ENCODE results near the gene SLIT1.

Gene SLIT1

GRCh38 chr10:97176226-97176625 is 9.5 kb downstream of the SLIT1 start:
- DNase-seq (ENCODE audit: low read depth in 2 of 2): no peak
- TF ChIP-seq CTCF (IDR thresholded peaks at IDR 0.05; ENCODE audit: low read depth, low read length): no peak
- H3K4me3 ChIP-seq (replicated peaks in 1 of 2; ENCODE audit: low read depth in 2 of 2, low read length in 2 of 2): no peak overlapping the region

DNA sequence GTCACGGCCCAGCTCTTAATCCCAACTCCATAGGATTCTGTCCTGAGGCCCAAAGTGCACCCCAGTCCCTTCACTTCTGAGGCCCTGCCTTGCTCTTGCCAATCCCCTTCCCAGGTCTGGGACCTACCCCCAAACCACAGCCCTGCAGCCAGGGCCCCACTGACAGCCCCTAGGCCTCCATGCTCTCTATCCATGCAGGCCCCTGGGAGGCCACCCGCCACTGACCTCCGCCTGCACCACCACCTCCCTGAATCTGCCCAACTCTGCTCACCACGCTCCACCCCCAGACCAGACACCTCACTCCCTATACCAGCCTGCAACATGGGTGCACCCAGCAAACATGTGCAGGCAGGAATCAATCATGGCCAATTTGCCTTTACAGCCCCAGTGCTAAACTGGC is 10.2 kb downstream of the SLIT1 start:
- TF ChIP-seq CTCF (IDR thresholded peaks at IDR 0.05; ENCODE audit: low read depth, low read length): no peak
- H3K4me3 ChIP-seq (replicated peaks in 1 of 2; ENCODE audit: low read depth in 2 of 2, low read length in 2 of 2): no peak overlapping the region
- no peak for DNase-seq (ENCODE audit: low read depth in 2 of 2)

DNA sequence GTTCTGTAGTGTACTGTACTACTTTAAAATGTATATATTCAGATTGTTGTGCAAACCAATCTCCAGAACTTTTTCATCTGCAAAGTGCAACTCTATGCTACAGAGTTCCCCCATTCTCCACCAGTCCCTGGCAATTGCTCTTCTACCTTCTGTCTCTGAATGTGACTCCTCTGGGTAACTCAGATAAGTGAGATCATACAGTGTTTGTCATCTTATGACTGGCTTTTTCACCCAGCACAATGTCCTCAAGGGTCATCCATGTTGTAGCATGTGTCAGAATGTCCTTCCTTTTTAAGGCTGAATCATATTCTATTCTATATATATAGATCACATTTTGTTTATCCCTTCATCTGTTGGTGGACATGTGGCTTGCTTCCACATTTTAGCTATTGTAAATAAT is 10.8 kb downstream of the SLIT1 start:
- TF ChIP-seq CTCF (IDR thresholded peaks at IDR 0.05; ENCODE audit: low read depth, low read length): no peak
- no peak overlapping the region for H3K4me3 ChIP-seq (replicated peaks in 1 of 2; ENCODE audit: low read depth in 2 of 2, low read length in 2 of 2)
- DNase-seq (ENCODE audit: low read depth in 2 of 2): no peak

GRCh38 chr10:97174276-97174775 is 11.4 kb downstream of the SLIT1 start:
- TF ChIP-seq CTCF (IDR thresholded peaks at IDR 0.05; ENCODE audit: low read depth, low read length): no peak
- DNase-seq (ENCODE audit: low read depth in 2 of 2): no peak
- H3K4me3 ChIP-seq (replicated peaks in 1 of 2; ENCODE audit: low read depth in 2 of 2, low read length in 2 of 2): no peak overlapping the region

DNA sequence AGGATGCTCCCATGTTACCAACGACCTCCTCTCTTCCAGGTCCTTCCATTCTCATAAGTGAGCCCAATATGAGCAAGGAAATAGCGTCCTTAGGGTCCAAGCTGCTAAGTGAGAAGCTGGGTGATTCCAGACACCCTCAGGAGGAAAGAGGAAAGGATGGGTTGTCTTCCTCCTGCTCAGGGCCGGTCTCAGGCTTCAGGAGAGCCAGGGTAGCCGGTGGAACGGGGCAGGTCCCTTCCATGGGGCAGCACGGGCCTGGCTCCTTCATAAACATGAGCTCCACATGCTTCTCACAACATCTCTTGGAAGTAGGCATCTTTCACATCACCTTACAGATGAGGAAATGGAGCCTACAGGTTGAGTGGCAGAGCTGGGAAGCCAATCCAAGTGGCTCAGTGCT is 12.7 kb downstream of the SLIT1 start:
- DNase-seq (ENCODE audit: low read depth in 2 of 2): no peak
- H3K4me3 ChIP-seq (replicated peaks in 1 of 2; ENCODE audit: low read depth in 2 of 2, low read length in 2 of 2): no peak overlapping the region
- no peak for TF ChIP-seq CTCF (IDR thresholded peaks at IDR 0.05; ENCODE audit: low read depth, low read length)

DNA sequence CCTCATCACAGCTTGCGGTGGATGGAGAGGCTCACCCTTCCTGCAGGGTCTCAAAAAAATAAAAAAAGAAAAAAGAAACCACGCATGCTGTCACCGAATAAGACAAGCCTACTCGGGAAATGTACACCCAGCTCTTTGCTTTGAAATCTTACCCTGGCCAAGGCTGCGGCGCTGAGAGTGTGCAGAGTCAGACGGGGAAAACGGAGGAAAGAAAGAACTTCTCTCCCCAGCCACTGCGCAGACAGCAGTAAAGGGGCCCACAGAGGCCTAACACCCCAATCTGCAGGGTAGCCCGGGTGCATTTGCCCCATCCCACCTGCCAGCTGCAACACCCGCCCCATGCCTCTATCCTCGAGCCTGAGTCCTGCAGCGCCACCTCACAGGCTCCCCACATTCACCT is 14.8 kb downstream of the SLIT1 start:
- TF ChIP-seq CTCF (IDR thresholded peaks at IDR 0.05; ENCODE audit: low read depth, low read length): no peak
- no peak overlapping the region for H3K4me3 ChIP-seq (replicated peaks in 1 of 2; ENCODE audit: low read depth in 2 of 2, low read length in 2 of 2)
- no peak for DNase-seq (ENCODE audit: low read depth in 2 of 2)
